SKM-1 treated with dmso at 0.1 percent for 144 hours (cell line): ENCODE results near the gene FSTL3.
A peak's percentile ranks its signal among the peaks of the same experiment; 100 is the strongest.
"Not testable (repeated sequence)": the region's sequence is repeated elsewhere in the genome, so short reads cannot be mapped to it uniquely, and the experiment has no call there.

ENCODE experiments used
- DNase-seq: peaks from one replicate; lab custom pipeline; 2025; ENCODE audit not compliant: unreplicated experiment; lab: John Stamatoyannopoulos, UW

FSTL3 gene

DNA sequence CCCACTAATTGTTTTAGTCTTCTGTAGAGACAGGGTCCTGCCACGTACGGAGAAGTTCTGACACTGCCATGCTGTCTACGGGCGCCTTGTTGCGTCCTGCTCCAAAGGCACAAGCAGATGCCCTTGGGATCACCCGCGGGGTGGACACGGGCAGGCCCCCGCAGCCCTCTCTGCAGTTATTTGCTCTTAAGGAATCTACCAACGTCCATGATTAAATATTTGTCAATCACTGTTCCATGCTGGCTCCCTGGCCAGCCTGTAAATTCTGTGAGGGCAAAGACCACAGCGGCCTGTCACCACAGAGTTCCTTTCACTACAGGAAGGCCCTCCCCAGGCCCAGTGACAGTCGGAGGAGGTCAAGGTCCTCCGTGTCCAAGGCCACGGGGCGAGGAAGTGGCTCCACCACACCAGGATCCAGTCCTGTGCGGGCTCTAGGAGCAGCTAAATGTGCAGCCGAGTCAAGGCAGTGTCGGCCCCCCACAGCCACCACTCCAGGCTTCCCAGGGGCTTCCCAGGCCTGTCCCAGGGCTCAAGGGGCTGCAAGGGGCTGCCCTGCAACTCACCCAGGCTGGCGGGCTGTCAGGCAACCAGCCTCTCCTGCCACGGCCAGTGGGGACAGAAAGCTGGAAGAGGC is 15.3 kb upstream of the FSTL3 start:
- DNase-seq = no peak

DNA sequence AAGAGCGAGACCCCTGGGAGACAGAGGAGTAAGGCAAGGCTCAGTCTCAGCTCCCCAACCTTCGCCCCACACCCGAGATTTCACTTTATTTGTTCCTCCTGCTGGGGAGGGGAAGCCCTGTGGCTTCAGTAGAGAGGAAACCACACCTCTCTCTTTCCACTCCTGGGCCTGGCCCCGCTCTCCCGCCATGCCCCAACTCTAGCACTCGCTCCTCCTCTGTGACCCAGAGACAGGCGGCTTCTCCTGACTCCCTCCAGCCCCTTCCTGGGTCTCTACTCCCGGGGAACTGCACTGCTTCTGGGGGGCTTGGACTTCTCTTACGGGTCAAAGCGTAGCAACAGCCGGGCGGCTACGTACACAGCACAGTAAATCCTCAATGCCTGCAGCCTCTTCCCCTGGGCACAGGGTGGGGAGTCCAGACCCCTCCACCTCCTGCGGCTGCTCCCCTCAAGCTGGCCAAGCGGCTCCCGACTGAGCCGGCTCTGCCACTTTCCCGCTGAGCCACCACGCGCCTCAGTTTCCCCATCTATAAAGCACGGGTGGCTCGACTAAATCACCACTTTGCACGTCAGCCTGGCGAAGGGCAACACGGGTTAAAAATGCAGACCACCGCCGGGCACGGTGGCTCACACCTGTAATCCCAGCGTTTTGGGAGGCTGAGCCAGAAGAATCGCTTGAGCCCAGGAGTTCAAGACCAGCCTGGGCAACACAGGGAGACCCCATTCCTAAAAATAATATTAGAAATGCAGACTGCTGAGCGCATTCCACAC is 14.6 kb upstream of the FSTL3 start:
- peak; percentile 20 for DNase-seq

DNA sequence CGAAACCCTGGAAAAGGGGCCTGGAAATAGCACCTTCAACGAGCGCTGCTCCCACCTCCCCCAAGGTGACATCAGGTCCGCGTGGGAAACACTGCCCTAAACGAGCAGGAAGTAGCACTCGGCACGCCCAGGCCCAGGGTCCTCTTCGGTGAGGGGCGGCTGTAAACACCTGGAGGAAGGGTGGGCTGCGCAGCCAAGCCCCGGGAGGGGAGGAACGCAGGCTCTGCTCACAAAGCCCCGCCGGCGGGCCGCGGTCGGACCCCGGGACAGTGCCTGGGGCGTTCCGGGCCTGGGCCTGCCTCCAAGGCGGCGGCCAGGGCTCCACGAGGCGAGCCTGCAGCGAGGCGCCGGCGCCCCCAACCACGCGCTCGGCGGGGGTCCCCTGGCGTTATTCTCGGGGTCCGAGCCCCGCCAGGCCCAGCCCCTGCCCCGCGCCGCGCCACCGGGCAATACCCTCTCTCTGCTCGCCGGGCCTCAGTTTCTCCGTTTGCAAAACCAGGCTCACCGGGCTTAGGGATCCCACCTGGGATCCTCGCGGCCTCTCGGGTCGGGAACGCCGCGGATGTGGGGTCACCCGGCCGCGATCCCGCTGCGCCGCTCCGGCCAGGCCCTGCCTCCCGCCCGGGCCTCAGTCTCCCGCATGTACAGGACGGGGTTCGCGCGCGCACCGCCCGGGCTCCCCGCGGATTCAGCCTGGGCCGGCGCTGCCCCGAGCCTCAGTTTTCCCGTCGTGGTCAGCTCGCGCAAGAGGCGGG is 13.8 kb upstream of the FSTL3 start:
- DNase-seq = peak; percentile 31

DNA sequence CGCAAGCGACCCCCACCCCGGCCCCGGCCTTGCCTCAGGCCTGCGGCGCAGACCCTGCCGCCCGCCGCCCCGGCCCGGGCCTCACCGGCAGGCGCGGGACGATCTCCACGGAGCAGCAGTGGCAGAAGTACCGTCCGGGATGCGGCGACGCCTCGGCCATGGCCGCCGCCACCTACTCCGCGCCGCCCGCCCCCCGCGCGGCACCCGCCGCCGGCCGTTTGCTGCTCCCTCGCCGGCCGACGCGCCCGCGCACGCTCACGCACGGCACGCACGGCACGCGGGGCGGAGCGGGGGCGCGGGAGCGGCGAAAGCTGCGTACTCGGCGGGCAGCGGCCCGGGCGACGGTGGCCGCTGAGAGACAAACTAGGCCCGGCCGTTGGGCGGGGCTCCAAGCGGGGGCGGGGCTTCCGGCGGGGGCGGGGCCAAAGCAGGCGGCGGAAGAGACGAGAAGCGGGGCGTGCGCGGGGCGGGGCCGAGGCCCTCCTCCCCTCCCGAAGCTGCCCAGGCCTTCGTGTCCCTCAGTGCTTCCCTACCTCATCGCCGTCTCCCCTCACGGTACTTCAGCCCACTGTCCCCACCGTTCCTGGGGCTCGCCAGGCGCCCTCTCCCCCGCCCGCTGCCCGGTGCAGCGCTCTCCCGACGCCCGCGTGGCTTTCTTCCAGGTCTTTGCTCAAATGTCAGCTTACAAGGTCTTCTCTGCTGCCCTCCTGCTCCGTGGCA is 13.1 kb upstream of the FSTL3 start, which contains the start of gene RNF126:
TSS of gene RNF126 (minus strand) at position 253 of the 720 bp plus-strand sequence. CDS start at position 160, 93 bp downstream.
- DNase-seq = peak; percentile 89

DNA sequence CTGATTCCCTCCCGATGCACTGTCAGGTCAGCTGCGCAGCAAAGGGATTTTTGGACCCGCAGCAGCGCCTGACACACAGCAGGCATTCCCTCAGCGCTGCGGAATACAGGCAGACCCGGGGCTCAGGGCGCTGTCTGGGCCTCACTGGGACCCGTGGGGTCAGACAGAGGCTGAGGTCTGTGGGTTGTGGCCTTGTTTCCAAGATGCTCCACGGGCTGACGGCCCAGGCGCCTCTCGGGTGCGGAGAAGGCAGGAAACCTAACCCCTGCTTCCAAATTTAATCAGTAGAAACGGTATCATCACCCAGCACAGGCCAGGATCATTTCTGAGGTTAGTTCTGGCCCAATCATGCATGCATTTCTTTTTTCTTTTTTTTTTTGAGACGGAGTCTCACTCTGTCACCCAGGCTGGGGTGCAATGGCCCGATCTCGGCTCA is 12.5 kb upstream of the FSTL3 start:
- no peak for DNase-seq

DNA sequence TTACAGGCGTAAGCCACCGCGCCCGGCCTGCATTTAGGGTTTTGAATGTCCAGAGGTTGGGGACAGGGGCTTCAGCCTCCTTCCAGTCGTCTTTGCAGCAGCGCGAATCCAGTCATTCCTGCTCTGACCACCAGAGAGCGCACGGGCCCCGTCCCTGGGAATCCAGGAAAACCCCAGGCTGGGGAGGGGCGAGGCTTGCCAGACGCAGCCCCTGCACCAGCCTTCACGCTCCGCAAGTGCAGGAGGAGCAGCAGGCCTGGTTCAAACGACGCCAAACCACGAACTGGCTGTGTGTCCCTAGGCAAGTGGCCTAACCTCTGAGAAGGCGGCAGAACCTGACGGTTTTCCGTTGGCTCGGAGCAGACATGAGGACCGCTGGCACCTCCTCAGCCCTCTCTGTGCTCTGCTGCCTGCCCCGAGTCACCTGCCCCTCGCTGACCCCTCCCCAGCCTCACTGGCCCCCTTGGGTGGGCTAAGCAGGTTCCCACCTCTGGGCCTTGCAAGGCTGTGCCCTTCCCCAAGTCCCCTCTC is 11.2 kb upstream of the FSTL3 start:
- DNase-seq = peak; percentile 70

DNA sequence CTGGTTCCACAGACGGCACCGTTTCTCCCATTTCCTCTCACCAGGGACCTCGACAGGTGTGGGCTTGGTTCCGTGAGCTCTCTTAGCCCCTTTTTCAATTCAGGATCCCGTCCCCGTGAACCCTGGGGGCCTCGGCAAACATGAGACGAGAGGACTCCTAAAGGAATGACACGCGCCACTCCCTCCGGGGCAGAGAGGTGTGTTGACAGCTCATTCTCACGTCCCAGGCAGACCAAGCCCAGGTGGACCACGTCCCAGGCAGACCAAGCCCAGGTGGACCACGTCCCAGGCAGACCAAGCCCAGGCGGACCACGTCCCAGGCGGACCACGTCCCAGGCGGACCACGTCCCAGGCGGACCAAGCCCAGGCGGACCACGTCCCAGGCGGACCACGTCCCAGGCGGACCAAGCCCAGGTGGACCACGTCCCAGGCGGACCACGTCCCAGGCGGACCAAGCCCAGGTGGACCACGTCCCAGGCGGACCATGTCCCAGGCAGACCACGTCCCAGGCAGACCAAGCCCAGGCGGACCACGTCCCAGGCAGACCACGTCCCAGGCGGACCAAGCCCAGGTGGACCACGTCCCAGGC is 9.1 kb upstream of the FSTL3 start:
- not testable (repeated sequence) for DNase-seq

DNA sequence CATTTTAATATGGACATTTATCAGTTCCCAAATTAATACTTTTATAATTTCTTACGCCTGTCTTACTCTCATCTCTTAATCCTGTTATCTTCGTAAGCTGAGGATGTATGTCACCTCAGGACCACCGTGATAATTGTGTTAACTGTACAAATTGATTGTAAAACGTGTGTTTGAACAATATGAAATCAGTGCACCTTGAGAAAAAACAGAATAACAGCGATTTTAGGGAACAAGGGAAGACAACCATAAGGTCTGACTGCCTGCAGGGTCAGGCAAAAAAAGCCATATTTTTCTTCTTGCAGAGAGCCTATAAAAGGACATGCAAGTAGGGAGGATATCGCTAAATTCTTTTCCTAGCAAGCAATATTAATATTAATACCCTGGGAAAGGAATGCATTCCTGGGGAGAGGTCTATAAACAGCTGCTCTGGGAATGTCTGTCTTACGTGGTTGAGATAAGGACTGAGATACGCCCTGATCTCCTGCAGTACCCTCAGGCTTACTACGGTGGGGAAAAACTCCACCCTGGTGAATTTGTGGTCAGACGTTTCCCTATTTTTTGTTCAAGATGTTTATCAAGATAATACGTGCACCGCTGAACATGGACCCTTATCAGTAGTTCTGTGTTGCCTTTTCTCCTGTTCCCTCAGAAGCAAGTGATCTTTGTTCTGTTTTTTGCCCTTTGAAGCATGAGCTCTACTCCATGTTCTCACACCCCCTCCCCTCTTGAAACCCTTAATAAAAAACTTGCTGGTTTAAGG is 7.3 kb upstream of the FSTL3 start:
- not testable (repeated sequence) for DNase-seq

DNA sequence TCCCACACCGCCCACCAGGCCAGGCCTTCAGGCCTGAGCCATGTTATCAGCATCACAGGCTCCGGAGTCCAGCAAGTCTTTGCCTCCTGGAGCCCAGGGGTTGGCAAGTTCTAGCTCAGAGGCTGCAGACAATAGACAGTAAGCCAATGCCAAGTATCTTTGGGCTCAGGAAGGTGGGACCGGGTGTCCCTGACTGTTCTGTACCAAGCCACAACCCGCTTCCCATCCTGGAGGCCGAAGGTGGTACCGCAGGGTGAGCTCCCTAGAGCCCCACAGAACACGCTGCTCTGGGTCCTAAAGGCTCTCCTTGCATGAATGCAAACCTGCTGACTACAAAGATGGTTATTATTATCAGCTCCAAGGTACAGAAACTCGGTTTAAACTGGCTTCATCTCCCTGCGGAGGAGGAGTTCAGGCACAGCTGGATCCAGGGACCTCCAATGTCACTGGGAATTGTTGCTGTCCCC is 5.5 kb upstream of the FSTL3 start:
- no peak for DNase-seq

DNA sequence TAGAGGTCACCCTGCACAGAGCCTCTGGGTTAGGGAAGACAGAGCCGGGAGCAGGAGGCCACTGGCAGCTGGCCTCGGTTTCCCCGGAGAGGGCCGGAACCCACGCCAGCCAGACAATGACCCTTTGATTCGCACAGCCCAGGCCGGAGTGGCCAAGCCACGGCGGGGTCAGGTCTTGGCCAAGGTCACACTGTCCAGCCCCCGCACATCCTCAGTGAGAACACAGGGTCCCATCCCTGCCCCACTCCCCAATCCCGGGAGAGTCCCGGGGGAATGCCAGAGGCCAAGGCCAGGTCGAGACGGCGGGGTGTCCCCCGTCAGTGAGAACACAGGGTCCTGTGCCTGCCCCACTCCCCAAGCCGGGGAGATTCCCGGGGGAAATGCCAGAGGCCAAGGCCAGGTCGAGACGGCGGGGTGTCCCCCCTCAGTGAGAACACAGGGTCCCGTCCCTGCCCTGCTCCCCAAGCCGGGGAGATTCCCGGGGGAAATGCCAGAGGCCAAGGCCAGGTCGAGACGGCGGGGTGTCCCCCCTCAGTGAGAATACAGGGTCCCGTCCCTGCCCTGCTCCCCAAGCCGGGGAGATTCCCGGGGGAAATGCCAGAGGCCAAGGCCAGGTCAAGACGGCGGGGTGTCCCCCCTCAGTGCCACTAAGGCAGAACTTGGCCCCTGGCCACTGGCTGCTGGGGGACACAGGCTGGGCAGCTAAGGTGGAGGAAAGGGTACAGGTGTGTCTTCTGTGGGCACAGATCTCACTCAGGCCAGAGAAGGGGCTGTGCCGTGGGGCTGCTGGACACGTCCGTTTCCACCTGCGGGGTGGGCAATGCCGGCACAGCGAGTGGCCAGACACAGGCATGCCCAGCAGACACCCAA is 1.7 kb upstream of the FSTL3 start:
- no peak for DNase-seq

DNA sequence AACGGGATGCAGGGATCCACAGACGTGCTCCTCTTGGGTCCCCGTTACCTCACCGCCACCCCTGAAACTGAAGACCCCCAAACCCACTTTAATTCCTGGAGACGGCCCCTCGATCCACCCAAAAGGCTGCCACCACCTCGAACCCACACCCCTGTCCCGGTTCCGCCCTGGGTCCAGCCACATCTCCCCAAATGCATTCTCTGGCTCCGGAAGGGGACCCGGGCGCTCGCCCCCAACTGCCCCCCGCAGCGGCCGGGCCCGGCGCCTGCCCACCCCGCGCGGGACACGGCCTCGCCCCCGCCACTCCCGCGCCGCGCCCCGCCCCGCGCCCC is 219 bp upstream of the FSTL3 start:
- no peak for DNase-seq

DNA sequence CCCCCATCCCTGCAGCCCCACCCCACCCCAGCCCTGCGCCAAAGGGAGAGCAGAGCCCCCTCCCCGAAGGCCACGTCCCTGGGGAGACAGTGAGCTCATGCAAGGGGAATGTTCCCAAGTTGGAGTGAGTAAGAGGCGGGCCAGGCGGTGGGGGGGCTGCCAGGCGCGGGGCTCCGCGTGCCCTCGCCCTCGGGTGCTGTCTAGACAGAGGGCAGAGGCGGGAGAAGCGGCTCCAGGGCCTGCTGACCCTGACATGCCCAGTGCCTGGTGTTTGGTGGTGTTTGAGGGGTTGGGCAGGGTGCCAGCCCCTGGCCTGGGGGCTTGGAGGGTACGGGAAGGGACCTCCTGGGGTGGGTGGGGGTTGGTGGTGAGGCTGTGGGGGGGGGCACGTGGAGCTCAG is 1.0 kb downstream of the FSTL3 start:
- no peak for DNase-seq

DNA sequence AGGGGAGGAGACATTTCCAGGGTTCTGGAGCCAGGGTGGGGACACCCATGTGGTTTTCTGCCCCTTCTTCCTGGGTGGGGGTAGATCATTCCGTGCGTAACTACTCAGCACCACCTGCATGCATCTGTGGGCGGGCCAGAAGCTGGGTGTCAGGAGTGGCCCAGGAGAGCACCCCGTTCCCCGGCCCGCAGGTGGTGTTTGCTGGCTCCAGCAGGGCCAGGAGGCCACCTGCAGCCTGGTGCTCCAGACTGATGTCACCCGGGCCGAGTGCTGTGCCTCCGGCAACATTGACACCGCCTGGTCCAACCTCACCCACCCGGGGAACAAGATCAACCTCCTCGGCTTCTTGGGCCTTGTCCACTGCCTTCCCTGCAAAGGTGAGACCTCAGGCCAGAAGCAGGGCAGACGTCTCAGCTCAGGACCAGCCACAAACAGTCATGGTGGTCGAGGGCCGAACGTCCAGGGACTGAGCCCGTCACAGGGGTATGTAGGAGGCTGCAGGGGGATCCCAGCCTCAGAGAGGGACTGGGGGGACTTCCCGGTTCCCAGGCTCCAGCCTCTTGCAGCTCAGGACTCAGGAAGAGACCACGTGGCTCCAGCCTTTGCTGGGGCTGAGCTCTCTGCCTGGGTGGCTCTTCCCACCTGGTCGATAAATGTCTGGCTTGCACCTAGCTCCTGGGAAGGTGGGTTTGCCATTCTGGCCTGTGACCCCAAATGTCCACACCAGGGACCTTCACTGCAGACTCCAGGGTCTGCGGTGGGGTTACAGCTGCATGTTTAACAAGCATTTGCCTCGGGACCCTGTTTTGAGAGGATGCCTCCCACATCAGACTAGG is 1.6 kb downstream of the FSTL3 start:
- DNase-seq = no peak

DNA sequence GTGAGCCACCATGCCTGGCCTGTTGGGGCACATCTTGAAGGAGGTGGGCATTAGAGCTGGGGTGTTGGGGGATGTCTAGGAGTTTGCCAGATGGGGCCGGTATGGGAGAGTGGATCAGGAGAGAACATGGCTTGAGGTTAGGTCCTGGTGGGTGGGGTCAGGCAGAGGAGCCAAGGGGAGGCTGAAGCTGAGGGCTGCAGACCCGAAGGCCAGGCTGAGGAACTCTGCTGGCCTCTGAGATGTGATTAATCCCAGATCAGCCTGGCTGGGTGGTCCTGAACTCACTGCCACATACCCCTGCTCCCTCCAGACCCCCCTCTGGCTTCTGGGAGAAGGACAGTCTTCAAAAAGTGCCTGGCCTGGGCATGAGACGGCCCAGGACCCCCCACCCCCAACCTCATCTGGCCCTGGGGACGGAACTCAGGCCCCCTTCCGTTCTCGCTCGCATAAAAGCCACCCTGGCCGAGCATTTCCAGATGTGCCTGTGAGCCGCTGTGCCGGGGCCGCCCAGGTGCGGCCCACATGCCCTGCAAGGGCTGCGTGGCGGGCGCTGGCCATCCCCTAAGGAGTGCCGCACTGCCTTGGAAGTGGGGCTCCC is 2.7 kb downstream of the FSTL3 start:
- DNase-seq = no peak

DNA sequence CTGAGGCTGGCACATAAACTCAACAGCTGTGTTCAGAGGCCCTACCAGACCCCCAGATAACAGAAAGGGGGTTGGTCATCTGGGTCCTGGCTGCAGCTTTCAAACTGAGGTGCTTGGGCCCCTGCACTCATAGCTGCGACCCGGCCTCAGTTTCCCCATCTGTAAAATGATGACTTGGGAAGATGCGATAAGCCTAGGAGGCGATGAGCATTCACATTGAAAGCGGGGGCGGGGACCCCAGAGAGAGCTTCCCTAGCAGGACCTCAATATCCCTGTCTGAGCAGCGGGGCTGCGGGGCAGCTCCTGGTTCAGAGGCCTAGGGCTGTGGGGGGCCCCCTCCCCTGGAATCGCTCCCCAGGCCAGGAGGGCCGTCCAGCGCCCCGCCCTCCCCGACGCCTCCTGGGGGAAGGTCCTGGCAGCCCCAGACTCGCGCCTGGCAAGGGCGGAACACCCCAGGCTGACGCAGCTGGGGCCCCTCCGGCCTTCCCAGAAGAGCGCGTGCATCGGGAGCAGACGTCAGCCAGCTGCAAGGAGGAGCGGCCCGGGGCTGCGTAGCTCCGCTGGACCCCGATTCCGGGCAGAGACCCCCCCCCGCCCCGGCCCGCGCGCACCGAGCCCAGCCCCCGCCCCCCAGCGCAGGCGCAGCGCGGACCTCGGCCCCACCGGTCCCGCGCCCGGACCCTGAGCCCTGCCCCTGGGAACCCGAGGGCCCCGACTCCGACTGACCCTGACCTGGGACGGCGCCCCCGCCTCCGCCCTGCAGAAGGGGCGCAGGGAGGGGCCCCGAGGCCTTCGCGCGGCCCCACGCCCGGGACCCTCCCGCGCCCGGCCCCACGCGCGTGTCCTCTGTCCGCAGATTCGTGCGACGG is 3.5 kb downstream of the FSTL3 start:
- DNase-seq = no peak

DNA sequence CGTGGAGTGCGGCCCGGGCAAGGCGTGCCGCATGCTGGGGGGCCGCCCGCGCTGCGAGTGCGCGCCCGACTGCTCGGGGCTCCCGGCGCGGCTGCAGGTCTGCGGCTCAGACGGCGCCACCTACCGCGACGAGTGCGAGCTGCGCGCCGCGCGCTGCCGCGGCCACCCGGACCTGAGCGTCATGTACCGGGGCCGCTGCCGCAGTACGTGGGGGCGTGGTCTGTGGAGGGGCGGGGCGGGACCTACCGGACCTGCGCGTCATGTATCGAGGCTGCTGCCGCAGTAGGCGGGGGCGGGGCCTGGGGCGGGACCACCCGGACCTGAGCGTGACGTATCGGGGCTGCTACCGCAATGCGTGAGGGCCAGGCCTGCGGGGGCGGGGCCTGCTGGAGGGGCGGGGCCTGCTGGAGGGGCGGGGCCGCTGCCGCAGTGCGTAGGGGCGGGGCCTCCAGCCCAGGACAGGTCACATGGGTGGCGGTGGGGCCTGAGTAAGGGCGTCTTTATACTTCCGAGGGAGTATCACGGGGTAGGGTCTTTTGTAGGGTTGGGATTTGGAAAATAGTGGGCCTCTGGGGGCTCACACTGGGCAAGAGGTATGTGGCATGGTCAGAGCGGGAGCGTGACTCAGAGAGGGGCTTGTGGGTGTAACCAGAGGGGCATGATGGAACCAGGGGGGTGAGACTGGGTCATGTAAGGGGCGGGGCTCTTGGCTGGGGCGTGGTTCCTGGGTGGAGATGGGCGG is 4.3 kb downstream of the FSTL3 start:
- DNase-seq = peak; percentile 98
